SK-N-MC (cell line): Measurements from ENCODE around the gene PRRC2B.

Source experiments
- EZH2 ChIP-seq: fragments of 200-600 bp; sonication (generic); IDR thresholded peaks from one replicate; pipeline ENCODE4 v1.6.1; 2017; ENCODE audit warnings: antibody characterized with exemption
- FOXP2 ChIP-seq: optimal IDR thresholded peaks from 2 replicates; pipeline ENCODE3; 2011; ENCODE audit warnings: mild to moderate bottlenecking, moderate library complexity; ENCODE audit not compliant: insufficient read depth; ENCODE audit errors: extremely low read length, control extremely low read depth
- POLR2AphosphoS5 ChIP-seq: IDR thresholded peaks from 2 replicates; pipeline ENCODE4 v1.6.1; 2012; ENCODE audit warnings: mild to moderate bottlenecking, low read depth, low read length, borderline replicate concordance

- TF ChIP-seq FOXP2 = no peak
- TF ChIP-seq EZH2 = no peak
- TF ChIP-seq POLR2AphosphoS5 = no peak
These were observed 44.4 kb upstream of the PRRC2B start for GRCh38 chr9:131349522-131349880.
